ENCODE data around the gene TSPAN4. TPM values are rescaled to one million over a fixed set of nuclear protein-coding genes. Genes with fewer than 3 reads are reported as not detected.

TSPAN4 gene
- 10 to 100 TPM; 75.7 to 97.3 TPM for total RNA-seq
- long read RNA-seq, donor 1, transcript TSPAN4-205 (9 exons, 1,426 nt), result minor isoform, 10 of 79 reads
- long read RNA-seq, donor 1, transcript TSPAN4-203 (9 exons, 1,423 nt), result major isoform, 38 of 79 reads
- long read RNA-seq, donor 1, partial matches to known transcripts, result 12 of 79 reads
- long read RNA-seq, donor 1, other reads (novel, unspliced or antisense), result 14 of 79 reads
- long read RNA-seq, donor 2, transcript TSPAN4-203 (9 exons, 1,423 nt), result major isoform, 237 of 617 reads
- long read RNA-seq, donor 2, transcript TSPAN4-205 (9 exons, 1,426 nt), result minor isoform, 67 of 617 reads
- long read RNA-seq, donor 2, transcript TSPAN4-206 (9 exons, 1,430 nt), result minor isoform, 28 of 617 reads
- long read RNA-seq, donor 2, transcript TSPAN4-207 (8 exons, 1,025 nt), result minor isoform, 23 of 617 reads
- long read RNA-seq, donor 2, partial matches to known transcripts, result 33 of 617 reads
- long read RNA-seq, donor 2, other reads (novel, unspliced or antisense), result 200 of 617 reads

GRCh38 chr11:842370-843002 lies at the start of gene TSPAN4, which contains the start of gene POLR2L:
TSS of gene TSPAN4 (plus strand) at chr11:842852. CDS start at chr11:850305, 7,453 bp downstream.
TSS of gene POLR2L (minus strand) at chr11:842529. CDS start at chr11:842508, 21 bp downstream.
- intact Hi-C loops (cut with DNase I), result loop anchor here in 1 of 2 donors (5.0 kb wide), 1 partner anchor 1040 kb away; no protein-coding TSS in a partner anchor
- peak; percentile 97 for DNase-seq (ENCODE audit: low spot score)

GRCh38 chr11:792873-793272 lies 49.8 kb upstream of the TSPAN4 start:
- intact Hi-C loops (cut with DNase I), result loop anchor here in 1 of 2 donors (10.0 kb wide), 1 partner anchor 128 kb away; no protein-coding TSS in a partner anchor
- no peak for DNase-seq (ENCODE audit: low spot score)

GRCh38 chr11:793556-793955 lies 49.1 kb upstream of the TSPAN4 start:
- intact Hi-C loops (cut with DNase I), result loop anchor here in 1 of 2 donors (10.0 kb wide), 1 partner anchor 129 kb away; no protein-coding TSS in a partner anchor
- no peak for DNase-seq (ENCODE audit: low spot score)

- no peak for DNase-seq (ENCODE audit: low spot score)
- intact Hi-C loops (cut with DNase I), result loop anchor here in 1 of 2 donors (10.0 kb wide), 1 partner anchor 129 kb away; no protein-coding TSS in a partner anchor
Measured at GRCh38 chr11:794013-794765, 48.5 kb upstream of the TSPAN4 start.

GRCh38 chr11:794766-795633 lies 47.7 kb upstream of the TSPAN4 start:
- intact Hi-C loops (cut with DNase I), result loop anchor here in 1 of 2 donors (10.0 kb wide), 1 partner anchor 130 kb away; no protein-coding TSS in a partner anchor
- no peak for DNase-seq (ENCODE audit: low spot score)

GRCh38 chr11:795634-796564 lies 46.8 kb upstream of the TSPAN4 start:
- DNase-seq (ENCODE audit: low spot score), result peak; percentile 93
- intact Hi-C loops (cut with DNase I), result loop anchor here in 1 of 2 donors (10.0 kb wide), 1 partner anchor 131 kb away; no protein-coding TSS in a partner anchor

GRCh38 chr11:796565-797295 lies 45.9 kb upstream of the TSPAN4 start:
- intact Hi-C loops (cut with DNase I), result loop anchor here in 1 of 2 donors (10.0 kb wide), 1 partner anchor 132 kb away; no protein-coding TSS in a partner anchor
- DNase-seq (ENCODE audit: low spot score), result no peak

- DNase-seq (ENCODE audit: low spot score), result peak; percentile 90
- intact Hi-C loops (cut with DNase I), result loop anchor here in 1 of 2 donors (10.0 kb wide), 1 partner anchor 133 kb away; no protein-coding TSS in a partner anchor
Measured at GRCh38 chr11:797296-798092, 45.2 kb upstream of the TSPAN4 start.

- intact Hi-C loops (cut with DNase I), result loop anchor here in 1 of 2 donors (10.0 kb wide), 1 partner anchor 133 kb away; no protein-coding TSS in a partner anchor
Measured at GRCh38 chr11:798093-798713, 44.4 kb upstream of the TSPAN4 start, which contains the start of gene SLC25A22. TSS of gene SLC25A22 (minus strand) at chr11:798281. CDS start at chr11:795006, 3,275 bp downstream.

GRCh38 chr11:799641-800316 lies 42.9 kb upstream of the TSPAN4 start:
- intact Hi-C loops (cut with DNase I), result loop anchor here (10.0 kb wide), 2 partner anchors 55 to 135 kb away; partner anchors contain the start of gene TALDO1 (in 1 of the 2)
- DNase-seq (ENCODE audit: low spot score), result no peak

More at GRCh38 chr11:798093-798713, 44.4 kb upstream of the TSPAN4 start, which contains the start of gene SLC25A22:
- peak; percentile 92 for DNase-seq (ENCODE audit: low spot score)

- intact Hi-C loops (cut with DNase I), result loop anchor here in 1 of 2 donors (10.0 kb wide), 1 partner anchor 56 kb away; the partner anchor contains the start of gene TALDO1
- DNase-seq (ENCODE audit: low spot score), result no peak
Measured at GRCh38 chr11:800473-800872, 42.2 kb upstream of the TSPAN4 start.

- intact Hi-C loops (cut with DNase I), result loop anchor here in 1 of 2 donors (10.0 kb wide), 1 partner anchor 56 kb away; the partner anchor contains the start of gene TALDO1
Measured at GRCh38 chr11:801097-801780, 41.4 kb upstream of the TSPAN4 start.

GRCh38 chr11:802018-802617 lies 40.5 kb upstream of the TSPAN4 start:
- DNase-seq (ENCODE audit: low spot score), result no peak
- intact Hi-C loops (cut with DNase I), result loop anchor here in 1 of 2 donors (10.0 kb wide), 1 partner anchor 57 kb away; the partner anchor contains the start of gene TALDO1

More at GRCh38 chr11:801097-801780, 41.4 kb upstream of the TSPAN4 start:
- no peak for DNase-seq (ENCODE audit: low spot score)
